EL (cell line): ENCODE results near the gene LSAMP.
"Not testable (repeated sequence)": the region's sequence is repeated elsewhere in the genome, so short reads cannot be mapped to it uniquely, and the experiment has no call there.

Experiments used
- DNase-seq: peaks from one replicate; pipeline ENCODE4 v3.0.0-alpha.2; 2016

Gene LSAMP

GRCh38 chr3:115783938-115784738 lies 661.1 kb downstream of the LSAMP start:
- peak; percentile 93 for DNase-seq

- DNase-seq, result not testable (repeated sequence)
These were observed 661.9 kb downstream of the LSAMP start for GRCh38 chr3:115783426-115783825.

GRCh38 chr3:115779011-115779410 lies 666.3 kb downstream of the LSAMP start:
- DNase-seq, result no peak

- DNase-seq, result no peak
These were observed 672.3 kb downstream of the LSAMP start for GRCh38 chr3:115772951-115773350.

- DNase-seq, result no peak
These were observed 676.6 kb downstream of the LSAMP start for GRCh38 chr3:115768661-115769060.

- DNase-seq, result peak; percentile 41
These were observed 678.5 kb downstream of the LSAMP start for GRCh38 chr3:115766587-115767482.

GRCh38 chr3:115761927-115762305 lies 683.4 kb downstream of the LSAMP start:
- DNase-seq, result no peak

GRCh38 chr3:115760716-115761115 lies 684.6 kb downstream of the LSAMP start:
- DNase-seq, result no peak

GRCh38 chr3:115758076-115758763 lies 687.1 kb downstream of the LSAMP start:
- no peak for DNase-seq

GRCh38 chr3:115752978-115753377 lies 692.3 kb downstream of the LSAMP start:
- not testable (repeated sequence) for DNase-seq
